Ascending aorta (tissue), 2 donors: ENCODE measurements around the gene GPBAR1. TPM values are rescaled to one million over a fixed set of nuclear protein-coding genes. Genes with fewer than 3 reads are reported as not detected.
A peak's percentile ranks its signal among the peaks of the same experiment; 100 is the strongest.

Experiments used
- DNase-seq, 2 donors: peaks; one replicate each; pipeline ENCODE4 v3.0.0-alpha.2; 2019; ENCODE audit warnings: low spot score in 2 of 2
- H3K27ac ChIP-seq, 2 donors: fragments of 200-600 bp; sonication (generic); one replicate each; pipeline ENCODE4 v1.5.1; 2016 to 2017; ENCODE audit warnings: mild to moderate bottlenecking in 1 of 2
- H3K27me3 ChIP-seq: fragments of 200-600 bp; sonication (generic); one replicate; pipeline ENCODE4 v1.5.1; 2017
- H3K36me3 ChIP-seq, 2 donors: fragments of 200-600 bp; sonication (generic); one replicate each; pipeline ENCODE4 v1.5.1; 2016
- H3K4me1 ChIP-seq, 2 donors: fragments of 200-600 bp; sonication (generic); one replicate each; pipeline ENCODE4 v1.5.1; 2016 to 2017; ENCODE audit warnings: mild to moderate bottlenecking in 1 of 2
- H3K4me3 ChIP-seq, 2 donors: fragments of 200-600 bp; sonication (generic); one replicate each; pipeline ENCODE4 v1.5.1; 2016 to 2017; ENCODE audit warnings: mild to moderate bottlenecking in 1 of 2
- H3K9me3 ChIP-seq, 2 donors: fragments of 200-600 bp; sonication (generic); one replicate each; pipeline ENCODE4 v1.5.1; 2016
- intact Hi-C: fragments of 100-400 bp; cut with DNase I; formaldehyde crosslinking; loops from one replicate; pipeline ENCODE4 v1.15.1; 2023
- total RNA-seq: library from RNA; depleted of rRNA; stranded (reverse); fragments of >200 nt; gene quantifications from one replicate; pipeline ENCODE4 v1.1.0, GENCODE V29; 2016
- TF ChIP-seq, protein P1 (sequence below), 3 experiments: fragments of 200-600 bp in 2 of 3; fragments of 450-650 bp in 1 of 3; sonication (generic) in 2 of 3; IDR thresholded peaks; one replicate each; pipeline ENCODE4 v1.5.1; 2016 to 2019; ENCODE audit warnings: antibody characterized with exemption in 3 of 3, mild to moderate bottlenecking in 1 of 3, moderate library complexity in 1 of 3

The GPBAR1 gene
- total RNA-seq, 1 donor from 2014 or later, result not detected

DNA sequence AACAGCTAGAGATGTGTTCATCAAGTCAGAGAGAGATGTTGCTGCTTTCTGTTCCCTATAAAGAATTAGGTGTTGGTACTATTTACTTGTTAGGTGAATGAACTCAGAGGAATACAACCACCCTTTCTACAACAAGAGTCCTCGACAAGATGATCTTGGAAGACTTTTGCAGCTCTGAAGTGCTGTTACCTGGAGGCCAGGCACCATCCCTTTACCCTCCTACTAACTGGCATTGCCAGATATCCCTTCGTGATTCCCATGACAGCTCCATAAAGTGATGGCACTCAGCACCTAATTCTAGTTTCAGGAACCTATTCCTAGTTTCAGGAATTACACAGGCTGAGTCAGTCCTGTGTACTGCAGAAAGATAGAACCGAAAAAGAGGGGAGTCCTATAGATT lies 33.9 kb upstream of the GPBAR1 start:
- no peaks in the 10 kb centered on the region for H3K27me3 ChIP-seq
- H3K4me3 ChIP-seq, result no peak overlapping the region
- no peaks in the 10 kb centered on the region for H3K9me3 ChIP-seq
- peak overlapping the region; percentile 84 to 91 for H3K27ac ChIP-seq
- DNase-seq, result no peak
- TF ChIP-seq, protein P1, sequence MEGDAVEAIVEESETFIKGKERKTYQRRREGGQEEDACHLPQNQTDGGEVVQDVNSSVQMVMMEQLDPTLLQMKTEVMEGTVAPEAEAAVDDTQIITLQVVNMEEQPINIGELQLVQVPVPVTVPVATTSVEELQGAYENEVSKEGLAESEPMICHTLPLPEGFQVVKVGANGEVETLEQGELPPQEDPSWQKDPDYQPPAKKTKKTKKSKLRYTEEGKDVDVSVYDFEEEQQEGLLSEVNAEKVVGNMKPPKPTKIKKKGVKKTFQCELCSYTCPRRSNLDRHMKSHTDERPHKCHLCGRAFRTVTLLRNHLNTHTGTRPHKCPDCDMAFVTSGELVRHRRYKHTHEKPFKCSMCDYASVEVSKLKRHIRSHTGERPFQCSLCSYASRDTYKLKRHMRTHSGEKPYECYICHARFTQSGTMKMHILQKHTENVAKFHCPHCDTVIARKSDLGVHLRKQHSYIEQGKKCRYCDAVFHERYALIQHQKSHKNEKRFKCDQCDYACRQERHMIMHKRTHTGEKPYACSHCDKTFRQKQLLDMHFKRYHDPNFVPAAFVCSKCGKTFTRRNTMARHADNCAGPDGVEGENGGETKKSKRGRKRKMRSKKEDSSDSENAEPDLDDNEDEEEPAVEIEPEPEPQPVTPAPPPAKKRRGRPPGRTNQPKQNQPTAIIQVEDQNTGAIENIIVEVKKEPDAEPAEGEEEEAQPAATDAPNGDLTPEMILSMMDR (IDR thresholded peaks at IDR 0.05), result no peak
- H3K36me3 ChIP-seq, result peaks cover 35 to 65% of the 10 kb centered on the region in 2 donors
- H3K4me1 ChIP-seq, result peaks cover 18 to 61% of the 10 kb centered on the region in 2 donors
- intact Hi-C loops, result no loop called here

DNA sequence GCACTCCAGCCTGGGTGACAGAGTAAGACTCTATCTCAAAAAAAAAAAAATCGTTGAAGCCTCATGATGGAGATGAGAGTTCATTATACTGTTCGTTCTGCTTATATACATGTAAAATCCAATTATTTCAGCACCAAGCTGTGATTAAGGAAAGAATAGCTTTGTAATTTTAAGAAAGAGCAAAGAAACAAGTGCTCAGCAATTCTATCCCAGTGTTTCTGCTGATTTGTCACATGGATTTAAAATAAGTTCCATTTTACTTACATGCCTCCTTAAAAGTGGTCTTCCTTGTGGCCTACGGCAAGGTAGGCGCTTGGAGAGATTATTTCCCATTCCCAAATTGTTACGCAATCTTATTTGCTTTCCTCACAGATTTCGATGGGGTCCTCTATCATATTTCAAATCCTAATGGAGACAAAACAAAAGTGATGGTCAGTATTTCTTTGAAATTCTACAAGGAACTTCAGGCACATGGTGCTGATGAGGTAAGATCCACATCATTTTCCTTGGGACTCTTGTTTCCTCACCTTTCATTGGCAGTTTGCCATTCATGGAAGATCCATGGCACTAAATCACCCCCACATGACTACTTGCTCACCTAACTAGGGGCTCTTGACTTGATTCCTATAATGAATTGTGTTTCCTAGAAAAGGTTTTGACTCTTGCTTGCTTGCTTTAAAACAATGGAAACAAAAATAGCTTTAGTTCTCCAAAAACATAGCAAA lies 32.3 kb upstream of the GPBAR1 start:
- H3K9me3 ChIP-seq, result no peaks in the 10 kb centered on the region
- peaks cover 46 to 79% of the 10 kb centered on the region in 2 donors for H3K36me3 ChIP-seq
- no peak for DNase-seq
- peaks cover 18 to 45% of the 10 kb centered on the region in 2 donors for H3K4me1 ChIP-seq
- no peaks in the 10 kb centered on the region for H3K27me3 ChIP-seq
- peak overlapping the region in 1 of 2 donors; percentile 3 for H3K4me3 ChIP-seq
- intact Hi-C loops, result loop anchor here (1.0 to 2.0 kb wide), 2 partner anchors 11 to 170 kb away; partner anchors contain the start of genes ARPC2 and CTDSP1
- TF ChIP-seq, protein P1 (IDR thresholded peaks at IDR 0.05), result no peak
- H3K27ac ChIP-seq, result peak overlapping the region; percentile 84 to 91

DNA sequence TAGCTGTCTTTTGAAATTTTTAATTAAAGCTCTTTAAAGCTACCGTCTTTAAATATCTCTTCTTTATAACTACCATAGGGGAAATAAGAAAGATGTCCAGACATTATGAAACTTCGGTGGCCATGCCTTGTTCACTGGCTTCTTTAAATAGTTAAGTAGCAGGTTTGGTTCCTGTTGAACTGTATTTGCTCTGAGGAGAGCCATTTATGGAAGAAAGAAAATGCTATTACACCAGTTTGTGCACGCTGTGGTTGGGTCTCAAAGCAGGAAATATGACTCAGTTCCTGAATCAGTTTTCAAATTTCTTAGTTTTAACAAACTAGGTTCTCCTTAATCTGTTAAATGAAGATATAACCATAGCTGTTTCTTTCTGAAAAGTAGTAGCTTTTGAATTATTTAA lies 31.6 kb upstream of the GPBAR1 start:
- DNase-seq, result peak in 1 of 2 donors; percentile 67
- H3K27me3 ChIP-seq, result no peaks in the 10 kb centered on the region
- peak overlapping the region in 1 of 2 donors; percentile 3 for H3K4me3 ChIP-seq
- TF ChIP-seq, protein P1 (IDR thresholded peaks at IDR 0.05), result no peak
- intact Hi-C loops, result loop anchor here (2.0 kb wide), 1 partner anchor 170 kb away; the partner anchor contains the start of gene CTDSP1
- peaks cover 52 to 84% of the 10 kb centered on the region in 2 donors for H3K36me3 ChIP-seq
- H3K27ac ChIP-seq, result peak overlapping the region; percentile 84 to 91
- peaks cover 15 to 39% of the 10 kb centered on the region in 2 donors for H3K4me1 ChIP-seq
- no peaks in the 10 kb centered on the region for H3K9me3 ChIP-seq

DNA sequence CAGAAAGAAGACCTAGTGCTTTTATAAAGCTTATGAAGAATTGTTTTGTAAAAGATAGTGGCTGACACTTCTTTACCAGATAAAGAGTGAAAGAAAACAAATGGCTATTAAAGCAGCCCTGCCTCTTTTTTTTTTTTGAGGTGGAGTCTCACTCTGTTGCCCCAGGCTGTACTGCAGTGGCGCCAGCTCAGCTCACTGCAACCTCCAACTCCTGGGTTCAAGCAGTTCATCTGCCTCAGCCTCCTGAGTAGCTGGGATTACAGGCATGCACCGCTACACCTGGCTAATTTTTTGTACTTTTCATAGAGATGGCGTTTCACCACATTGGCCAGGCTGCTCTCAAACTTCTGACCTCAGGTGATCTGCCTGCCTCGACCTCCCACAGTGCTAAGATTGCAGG lies 31.0 kb upstream of the GPBAR1 start:
- no peak for DNase-seq
- peak overlapping the region; percentile 84 to 91 for H3K27ac ChIP-seq
- TF ChIP-seq, protein P1 (IDR thresholded peaks at IDR 0.05), result no peak
- intact Hi-C loops, result loop anchor here (2.0 kb wide), 1 partner anchor 169 kb away; the partner anchor contains the start of gene CTDSP1
- no peaks in the 10 kb centered on the region for H3K9me3 ChIP-seq
- H3K4me3 ChIP-seq, result peak overlapping the region in 1 of 2 donors; percentile 3
- peaks cover 57 to 84% of the 10 kb centered on the region in 2 donors for H3K36me3 ChIP-seq
- no peaks in the 10 kb centered on the region for H3K27me3 ChIP-seq
- H3K4me1 ChIP-seq, result peaks cover 15 to 37% of the 10 kb centered on the region in 2 donors

DNA sequence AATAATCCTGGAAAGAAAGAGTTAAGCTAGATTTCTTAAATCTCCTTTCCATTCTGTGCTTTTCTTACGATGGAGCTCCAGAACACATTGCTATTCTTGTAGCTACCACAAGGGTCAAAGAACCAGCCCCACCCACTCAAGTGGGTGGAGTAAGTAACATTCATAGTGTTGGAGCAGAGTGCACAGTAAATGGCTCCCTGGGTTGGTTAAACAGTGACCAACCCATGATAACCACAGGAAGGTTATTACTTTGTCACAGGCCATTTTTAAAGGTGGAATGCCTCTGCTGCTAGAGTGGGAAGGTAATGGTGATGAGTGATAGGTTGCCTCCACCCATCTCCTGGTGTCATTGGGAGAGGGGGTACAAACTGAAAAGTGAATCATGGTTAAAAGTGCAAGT lies 29.9 kb upstream of the GPBAR1 start:
- H3K36me3 ChIP-seq, result peaks cover 66 to 84% of the 10 kb centered on the region in 2 donors
- no peak overlapping the region for H3K4me3 ChIP-seq
- peaks cover 15 to 35% of the 10 kb centered on the region in 2 donors for H3K4me1 ChIP-seq
- H3K9me3 ChIP-seq, result no peaks in the 10 kb centered on the region
- H3K27ac ChIP-seq, result peak overlapping the region; percentile 84 to 91
- no peak for DNase-seq
- TF ChIP-seq, protein P1 (IDR thresholded peaks at IDR 0.05), result peak in 1 of 3 experiments; percentile 12
- intact Hi-C loops, result no loop called here
- no peaks in the 10 kb centered on the region for H3K27me3 ChIP-seq
